GM12878 (cell line): ENCODE data around the gene MYOZ2. TPM values are rescaled to one million over a fixed set of nuclear protein-coding genes. Genes with fewer than 3 reads are reported as not detected.
"Not testable (repeated sequence)": the region's sequence is repeated elsewhere in the genome, so short reads cannot be mapped to it uniquely, and the experiment has no call there.

Experiments
- ATAC-seq: fragments of 200-7000 bp; cut with Tn5 transposase; 3 replicates; pipeline ENCODE4 v1.9.1; 2020; ENCODE audit warnings: mild to moderate bottlenecking, moderate library complexity
- BruUV-seq: library from RNA; stranded (reverse); fragments of 400-500 nt; replicated peaks from 2 replicates; lab custom pipeline; 2021; lab: Mats Ljungman, UMichigan
- CTCF ChIA-PET: fragments of 300-600 bp; sonication (Branson Sonifier 250); formaldehyde crosslinking; extraction: SDS; loops from one replicate; lab custom pipeline; 2021; ENCODE audit warnings: inconsistent platforms; lab: Yijun Ruan, JAX
- POLR2A ChIA-PET: fragments of 350-600 bp; formaldehyde crosslinking; extraction: SDS; loops from one replicate; lab custom pipeline; 2021; ENCODE audit warnings: inconsistent platforms; lab: Charles Lee
- RAD21 ChIA-PET: fragments of 300-600 bp; sonication (Branson Sonifier 250); formaldehyde crosslinking; loops from one replicate; lab custom pipeline; 2023; ENCODE audit warnings: antibody characterized with exemption; ENCODE audit not compliant: unreplicated experiment; lab: Charles Lee
- SMC1A ChIA-PET: fragments of 300-600 bp; sonication (Branson Sonifier 250); formaldehyde crosslinking; loops from one replicate; lab custom pipeline; 2023; ENCODE audit not compliant: unreplicated experiment, uncharacterized antibody; lab: Charles Lee
- DNase-seq: peaks from one replicate; pipeline ENCODE4 v3.0.0-alpha.2; 2011; ENCODE audit warnings: low read depth, low spot score
- FAIRE-seq: peaks from 3 replicates; lab custom pipeline; 2011; peaks lifted over from hg19 to GRCh38; lab: Jason Lieb, UNC
- H2AFZ ChIP-seq: 2 replicates; pipeline ENCODE4 v1.6.0; 2011; ENCODE audit warnings: low read depth, low read length, control low read depth; ENCODE audit not compliant: control insufficient read depth
- H3K27ac ChIP-seq: 2 replicates; pipeline ENCODE4 v1.5.1; 2011; ENCODE audit warnings: control low read depth; ENCODE audit not compliant: control insufficient read depth, insufficient read depth
- H3K27me3 ChIP-seq, 2 experiments: replicated peaks in 1 of 2; 2 replicates each; pipeline versions ENCODE4 v1.6.0 to v1.6.1; 2011; ENCODE audit warnings: low read length in 1 of 2; ENCODE audit not compliant: control insufficient read depth in 2 of 2, insufficient read depth in 2 of 2
- H3K36me3 ChIP-seq, 2 experiments: 2 replicates each; pipeline ENCODE4 v1.5.1; 2011; ENCODE audit warnings: low read length in 1 of 2; ENCODE audit not compliant: control insufficient read depth in 2 of 2, insufficient read depth in 2 of 2
- H3K4me1 ChIP-seq: 2 replicates; pipeline ENCODE4 v1.6.1; 2011; ENCODE audit warnings: mild to moderate bottlenecking, low read length, moderate library complexity, mixed read lengths; ENCODE audit not compliant: control insufficient read depth, insufficient read depth
- H3K4me2 ChIP-seq: 2 replicates; pipeline ENCODE4 v1.6.0; 2011; ENCODE audit warnings: control low read depth; ENCODE audit not compliant: control insufficient read depth, insufficient read depth
- H3K4me3 ChIP-seq: fragments of 200-600 bp; sonication (generic); 2 replicates; pipeline ENCODE4 v1.5.1; 2016
- H3K79me2 ChIP-seq: 2 replicates; pipeline ENCODE4 v1.6.0; 2011; ENCODE audit warnings: low read length; ENCODE audit not compliant: control insufficient read depth, insufficient read depth
- H3K9ac ChIP-seq: 2 replicates; pipeline ENCODE4 v1.8.0; 2011; ENCODE audit warnings: low read length, control low read depth, mixed read lengths; ENCODE audit not compliant: control insufficient read depth, insufficient read depth
- H3K9me3 ChIP-seq: replicated peaks from 3 replicates; pipeline ENCODE4 v1.5.1; 2011; ENCODE audit warnings: mild to moderate bottlenecking, low read length; ENCODE audit not compliant: control insufficient read depth, insufficient read depth
- H4K20me1 ChIP-seq: 2 replicates; pipeline ENCODE4 v1.6.0; 2011; ENCODE audit not compliant: control insufficient read depth, insufficient read depth
- CBX3 ChIP-seq: fragments of 200-600 bp; sonication (generic); IDR thresholded peaks from 2 replicates; pipeline ENCODE4 v1.6.1; 2016; ENCODE audit warnings: low read depth, borderline replicate concordance
- E4F1 ChIP-seq: fragments of 450-650 bp; IDR thresholded peaks from 2 replicates; pipeline ENCODE4 v1.6.1; 2018; ENCODE audit warnings: borderline replicate concordance, mild to moderate bottlenecking; ENCODE audit not compliant: partially characterized antibody
- FOXK2 ChIP-seq: fragments of 450-650 bp; IDR thresholded peaks from 2 replicates; pipeline ENCODE4 v1.6.1; 2017; ENCODE audit warnings: mild to moderate bottlenecking, moderate library complexity
- IRF4 ChIP-seq: IDR thresholded peaks from 2 replicates; pipeline ENCODE4 v1.6.1; 2011; ENCODE audit warnings: low read depth, low read length
- JUNB ChIP-seq: IDR thresholded peaks from 2 replicates; pipeline ENCODE4 v1.6.1; 2016; ENCODE audit warnings: antibody characterized with exemption, mild to moderate bottlenecking
- JUND ChIP-seq: IDR thresholded peaks from 2 replicates; pipeline ENCODE4 v1.6.1; 2012; ENCODE audit warnings: low read depth, mild to moderate bottlenecking, low read length, improper control_type of control experiment, moderate library complexity
- KDM1A ChIP-seq: fragments of 200-600 bp; sonication (generic); IDR thresholded peaks from 2 replicates; pipeline ENCODE4 v1.6.1; 2016; ENCODE audit warnings: borderline replicate concordance
- MEF2B ChIP-seq: fragments of 450-650 bp; IDR thresholded peaks from 2 replicates; pipeline ENCODE4 v1.6.1; 2018; ENCODE audit warnings: mild to moderate bottlenecking, moderate library complexity; ENCODE audit not compliant: partially characterized antibody, poor library complexity, severe bottlenecking
- MTA3 ChIP-seq: IDR thresholded peaks from 2 replicates; pipeline ENCODE4 v1.6.1; 2012; ENCODE audit warnings: low read length, inconsistent platforms, borderline replicate concordance
- NFIC ChIP-seq: IDR thresholded peaks from 2 replicates; pipeline ENCODE4 v1.6.1; 2012; ENCODE audit warnings: low read depth, mild to moderate bottlenecking, inconsistent platforms, low read length, moderate library complexity
- TAF1 ChIP-seq: IDR thresholded peaks from 2 replicates; pipeline ENCODE4 v1.6.1; 2011; ENCODE audit warnings: mild to moderate bottlenecking, low read depth, low read length, borderline replicate concordance
- USF1 ChIP-seq: IDR thresholded peaks from 2 replicates; pipeline ENCODE4 v1.6.1; 2011; ENCODE audit warnings: borderline replicate concordance, low read depth, mild to moderate bottlenecking, moderate library complexity, mixed read lengths, low read length; ENCODE audit not compliant: insufficient read depth; ENCODE audit errors: extremely low read length
- ZNF622 ChIP-seq: fragments of 450-650 bp; IDR thresholded peaks from 2 replicates; pipeline ENCODE4 v1.6.1; 2017; ENCODE audit warnings: mild to moderate bottlenecking, inconsistent platforms
- WGBS: methylation state at CpG from one replicate; pipeline ENCODE4 v1.1.6; 2016; ENCODE audit warnings: low lambda C conversion rate; ENCODE audit not compliant: insufficient replicate concordance, insufficient coverage; ENCODE audit errors: missing lambda C conversion rate; 5-methylcytosine and 5-hydroxymethylcytosine counted together
- in situ Hi-C: fragments of 300-500 bp; cut with MboI; formaldehyde crosslinking; loops from 9 replicates; pipeline ENCODE4 v1.14.3; 2018; ENCODE audit warnings: mixed read lengths
- intact Hi-C: fragments of 100-400 bp; cut with micrococcal nuclease; formaldehyde crosslinking; loops from one replicate; pipeline ENCODE4 v1.14.2; 2022; ENCODE audit not compliant: unreplicated experiment
- polyA plus RNA-seq, 11 experiments: library from polyadenylated mRNA; depleted of rRNA in 4 of 11; unstranded in 6 of 11; stranded (reverse) in 5 of 11; fragments of >200 nt; fragmentation: Nextera tagmentation in 4 of 11; fragmentation: Illumina TruSeq in 1 of 11; extraction: Ambion mirVana in 4 of 11; extraction: Trizol in 1 of 11; gene quantifications; 1 replicate in 1 of 11; 2 replicates in 10 of 11; pipeline versions ENCODE4 v1.2.1 to v1.2.3, GENCODE V29; 2011 to 2016; ENCODE audit warnings: inconsistent platforms in 2 of 11, missing spikeins in 2 of 11, low read depth in 1 of 11
- total RNA-seq, 4 experiments: library from RNA; depleted of rRNA in 3 of 4; stranded (reverse); fragments of >200 nt in 3 of 4; fragmentation: Illumina TruSeq in 1 of 4; extraction: Trizol in 1 of 4; gene quantifications; 2 replicates each; pipeline versions ENCODE4 v1.2.1 to v1.2.3, GENCODE V29; 2013 to 2021

Gene MYOZ2
- total and polyA plus RNA-seq, 10 of the 15 experiments (the other 5 are each of a cell fraction or from before 2014, with no cell fraction given): not detected

- no peaks in the 10 kb centered on the region for H3K79me2 ChIP-seq
- ChIA-PET SMC1A (interaction anchor here (1.5 kb wide), 1 partner anchor 20 kb away, joined by 3 read pairs; no protein-coding TSS in a partner anchor), RAD21 (no interaction called here), CTCF (no interaction called here), POLR2A (no interaction called here)
- H4K20me1 ChIP-seq: no peaks in the 10 kb centered on the region
- H3K4me2 ChIP-seq: no peak overlapping the region
- DNase-seq (no peak), FAIRE-seq (no peak), ATAC-seq (no peak)
- intact Hi-C loops (no loop called here), in situ Hi-C loops (no loop called here)
- no peaks in the 10 kb centered on the region for H3K36me3 ChIP-seq
- no peak overlapping the region for H3K27ac ChIP-seq
- no peak overlapping the region for H3K4me3 ChIP-seq
- H3K9me3 ChIP-seq: no peaks in the 10 kb centered on the region
- H3K9ac ChIP-seq: no peak overlapping the region
- no peaks in the 10 kb centered on the region for H3K27me3 ChIP-seq
- TF ChIP-seq KDM1A: no peak
- TF ChIP-seq JUNB: no peak
- no peak for TF ChIP-seq TAF1
- no peak for TF ChIP-seq CBX3
- no peak for TF ChIP-seq JUND
- TF ChIP-seq ZNF622: no peak
- TF ChIP-seq MEF2B: no peak
- TF ChIP-seq FOXK2: no peak
- no peak for TF ChIP-seq NFIC
- TF ChIP-seq IRF4: no peak
- no peak for TF ChIP-seq USF1
- no peak for TF ChIP-seq E4F1
- no peak for TF ChIP-seq MTA3
- H2AFZ ChIP-seq: no peak overlapping the region
- H3K4me1 ChIP-seq: no peaks in the 10 kb centered on the region
- no TSS peak for BruUV-seq
These were observed 7.2 kb downstream of the MYOZ2 start for GRCh38 chr4:119142833-119143232.

- SMC1A ChIA-PET: interaction anchor here (1.5 kb wide), 1 partner anchor 20 kb away, joined by 3 read pairs; no protein-coding TSS in a partner anchor
- ATAC-seq, H3K4me1 ChIP-seq, H3K9ac ChIP-seq, H3K36me3 ChIP-seq, H3K79me2 ChIP-seq, H3K9me3 ChIP-seq, H3K27ac ChIP-seq, CTCF ChIA-PET, H3K4me3 ChIP-seq, H2AFZ ChIP-seq, FAIRE-seq, H3K27me3 ChIP-seq, in situ Hi-C loops, H3K4me2 ChIP-seq, POLR2A ChIA-PET, intact Hi-C loops, DNase-seq, RAD21 ChIA-PET, H4K20me1 ChIP-seq, BruUV-seq: not testable (repeated sequence)
- WGBS: 82% methylated on average over 10 of the region's 10 CpGs
These were observed 7.7 kb downstream of the MYOZ2 start for GRCh38 chr4:119143341-119143740.
